Left lung (tissue), 10 donors: Measurements from ENCODE around the gene TAF1A. TPM values are rescaled to one million over a fixed set of nuclear protein-coding genes. Genes with fewer than 3 reads are reported as not detected.

Source experiments
- ATAC-seq: fragments of 200-7000 bp; cut with Tn5 transposase; one replicate; pipeline ENCODE4 v1.9.1; 2020; ENCODE audit warnings: moderate library complexity
- DNase-seq, 4 donors: peaks; one replicate each; pipeline ENCODE4 v3.0.0-alpha.2; 2013 to 2020
- H3K27ac ChIP-seq, 2 donors: fragments of 200-600 bp; sonication (generic) in 1 of 2; one replicate each; pipeline versions ENCODE4 v1.5.0 to v1.8.0; 2020 to 2021
- H3K27me3 ChIP-seq, 2 donors: fragments of 200-600 bp; sonication (generic) in 1 of 2; one replicate each; pipeline versions ENCODE4 v1.5.0 to v1.8.0; 2020 to 2021
- H3K36me3 ChIP-seq, 2 donors: fragments of 200-600 bp; sonication (generic) in 1 of 2; one replicate each; pipeline versions ENCODE4 v1.5.0 to v1.8.0; 2020 to 2021
- H3K4me1 ChIP-seq, 2 donors: fragments of 200-600 bp; one replicate each; pipeline ENCODE4 v1.8.0; 2021
- H3K4me3 ChIP-seq, 2 donors: fragments of 200-600 bp; sonication (generic) in 1 of 2; one replicate each; pipeline versions ENCODE4 v1.5.0 to v1.8.0; 2020 to 2021; ENCODE audit warnings: mild to moderate bottlenecking in 1 of 2
- H3K9me3 ChIP-seq, 2 donors: fragments of 200-600 bp; sonication (generic) in 1 of 2; one replicate each; pipeline versions ENCODE4 v1.5.0 to v1.8.0; 2020 to 2021
- CTCF ChIP-seq, 2 donors: fragments of 200-600 bp; sonication (generic) in 1 of 2; IDR thresholded peaks; one replicate each; pipeline versions ENCODE4 v1.5.0 to v1.8.0; 2021; ENCODE audit warnings: antibody characterized with exemption in 2 of 2
- intact Hi-C, 2 donors: fragments of 100-400 bp; cut with DNase I; formaldehyde crosslinking; loops; one replicate each; pipeline versions ENCODE4 v1.11.2 to v1.14.2; 2022
- polyA plus RNA-seq, 6 donors: library from polyadenylated mRNA; unstranded; fragments of 120-200 nt; gene quantifications; one replicate each; pipeline ENCODE4 v1.2.1, GENCODE V29; 2013; ENCODE audit not compliant: insufficient read length in 6 of 6
- total RNA-seq, 2 donors: library from RNA; stranded (reverse); fragmentation: NEBNext Ultra II Directional; extraction: Animal tissue kit (Norgen Biotek cat#: 25700); gene quantifications; one replicate each; pipeline ENCODE4 v1.2.1, GENCODE V29; 2021
- donor health status: DM: no; HTN: yes; CAD: no.
- donor health status: DM: no; HTN: no; CAD: no.

TAF1A gene
- total and polyA plus RNA-seq, 8 donors, result 6.1 to 23.2 (median 18.8) TPM

DNA sequence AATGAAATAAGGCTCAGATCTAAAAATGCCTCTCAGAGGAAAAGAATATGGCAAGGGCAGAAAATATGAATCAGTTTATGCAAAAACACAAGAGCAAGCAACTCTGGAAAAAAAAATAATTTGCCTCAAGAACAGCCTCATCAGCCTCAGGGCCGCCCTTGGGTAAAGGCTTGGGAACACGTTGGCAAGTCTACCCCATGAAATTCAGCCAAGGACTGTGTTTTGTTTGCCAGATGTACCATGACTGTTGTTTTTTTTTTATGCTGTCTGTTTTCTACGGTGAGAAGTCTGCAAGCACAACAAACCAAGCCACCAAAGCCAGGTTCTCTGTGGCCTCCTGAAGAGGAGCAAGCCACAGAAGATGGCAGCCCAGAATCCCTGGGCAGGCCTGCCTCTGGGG is 59.8 kb downstream of the TAF1A start:
- DNase-seq, result no peak
- ATAC-seq, result no peak
- no peaks in the 10 kb centered on the region for H3K36me3 ChIP-seq

DNA sequence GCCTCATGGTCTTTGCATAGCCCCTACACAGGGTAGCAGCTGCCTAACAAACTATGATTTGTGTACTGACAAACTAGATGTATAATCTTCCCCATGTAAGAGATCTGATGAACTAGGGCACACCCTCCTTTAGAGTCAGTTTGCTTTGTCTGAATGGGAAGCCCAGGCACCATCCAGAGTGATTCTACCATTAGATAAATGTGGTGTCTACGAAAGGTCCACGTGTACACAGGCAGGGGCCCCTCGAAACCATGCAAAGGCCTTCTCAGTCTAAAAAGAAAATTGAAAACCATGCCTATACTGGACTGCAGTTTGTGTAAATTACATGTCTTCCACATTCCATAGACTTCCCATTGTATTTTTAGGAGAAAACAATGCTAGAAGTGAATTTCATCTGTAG is 60.6 kb downstream of the TAF1A start:
- intact Hi-C loops, result no loop called here
- no peak overlapping the region for H3K4me3 ChIP-seq
- no peaks in the 10 kb centered on the region for H3K36me3 ChIP-seq

More for the DNA sequence above, 59.8 kb downstream of the TAF1A start:
- no peak for TF ChIP-seq CTCF (IDR thresholded peaks at IDR 0.05)
- Histone ChIP-seq H3K27me3 (no peaks in the 10 kb centered on the region), H3K9me3 (no peaks in the 10 kb centered on the region), H3K4me1 (no peaks in the 10 kb centered on the region), H3K27ac (no peak overlapping the region), H3K4me3 (no peak overlapping the region)
- intact Hi-C loops, result no loop called here

GRCh38 chr1:222525951-222526350 is 63.8 kb downstream of the TAF1A start:
- no peak for TF ChIP-seq CTCF (IDR thresholded peaks at IDR 0.05)
- no peaks in the 10 kb centered on the region for H3K9me3 ChIP-seq
- no peaks in the 10 kb centered on the region for H3K27me3 ChIP-seq
- no peak for ATAC-seq
- H3K4me3 ChIP-seq, result no peak overlapping the region
- no peak overlapping the region for H3K27ac ChIP-seq
- no peaks in the 10 kb centered on the region for H3K4me1 ChIP-seq
- intact Hi-C loops, result no loop called here
- DNase-seq, result no peak
- H3K36me3 ChIP-seq, result no peaks in the 10 kb centered on the region

More for the DNA sequence above, 60.6 kb downstream of the TAF1A start:
- H3K27me3 ChIP-seq, result no peaks in the 10 kb centered on the region
- TF ChIP-seq CTCF (IDR thresholded peaks at IDR 0.05), result no peak
- DNase-seq, result no peak
- H3K9me3 ChIP-seq, result no peaks in the 10 kb centered on the region
- no peak overlapping the region for H3K27ac ChIP-seq
- no peak for ATAC-seq
- H3K4me1 ChIP-seq, result no peaks in the 10 kb centered on the region

GRCh38 chr1:222523852-222524251 is 65.9 kb downstream of the TAF1A start:
- Histone ChIP-seq H3K27me3 (no peaks in the 10 kb centered on the region), H3K36me3 (no peaks in the 10 kb centered on the region), H3K4me1 (no peaks in the 10 kb centered on the region), H3K27ac (no peak overlapping the region), H3K4me3 (no peak overlapping the region), H3K9me3 (no peaks in the 10 kb centered on the region)
- intact Hi-C loops, result no loop called here
- ATAC-seq (no peak), DNase-seq (peak in 1 of 4 donors; percentile 4)
- TF ChIP-seq CTCF (IDR thresholded peaks at IDR 0.05), result no peak

- DNase-seq (no peak), ATAC-seq (no peak)
- no peak overlapping the region for H3K4me3 ChIP-seq
- intact Hi-C loops, result no loop called here
- H3K27ac ChIP-seq, result no peak overlapping the region
- TF ChIP-seq CTCF (IDR thresholded peaks at IDR 0.05), result no peak
- H3K27me3 ChIP-seq, result no peaks in the 10 kb centered on the region
- no peaks in the 10 kb centered on the region for H3K9me3 ChIP-seq
- H3K4me1 ChIP-seq, result no peaks in the 10 kb centered on the region
- no peaks in the 10 kb centered on the region for H3K36me3 ChIP-seq
These were observed 67.4 kb downstream of the TAF1A start for GRCh38 chr1:222522105-222522915.
